ENCODE data around the gene HTR4.
"Not testable (repeated sequence)": the region's sequence is repeated elsewhere in the genome, so short reads cannot be mapped to it uniquely, and the experiment has no call there.

HTR4 gene

DNA sequence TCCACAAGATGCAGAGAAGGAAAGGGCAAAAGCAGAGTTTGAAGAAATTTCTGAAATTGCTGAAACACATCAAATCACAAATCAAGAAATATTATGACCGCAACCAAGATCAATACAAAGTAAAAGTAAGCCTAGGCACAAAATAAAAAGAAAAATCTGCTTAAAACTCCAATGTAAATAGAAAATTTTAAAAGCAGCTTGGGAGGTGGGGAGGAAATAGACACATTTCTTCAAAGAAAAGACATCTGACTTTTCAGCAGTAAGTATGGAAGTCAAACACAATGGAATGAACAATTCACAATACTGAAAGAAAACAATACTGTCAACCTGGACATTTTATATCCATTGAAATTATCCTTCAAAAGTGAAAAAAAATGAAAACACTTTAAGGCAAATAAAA, 55.1 kb downstream of the HTR4 start:
- no peak for DNase-seq

DNA sequence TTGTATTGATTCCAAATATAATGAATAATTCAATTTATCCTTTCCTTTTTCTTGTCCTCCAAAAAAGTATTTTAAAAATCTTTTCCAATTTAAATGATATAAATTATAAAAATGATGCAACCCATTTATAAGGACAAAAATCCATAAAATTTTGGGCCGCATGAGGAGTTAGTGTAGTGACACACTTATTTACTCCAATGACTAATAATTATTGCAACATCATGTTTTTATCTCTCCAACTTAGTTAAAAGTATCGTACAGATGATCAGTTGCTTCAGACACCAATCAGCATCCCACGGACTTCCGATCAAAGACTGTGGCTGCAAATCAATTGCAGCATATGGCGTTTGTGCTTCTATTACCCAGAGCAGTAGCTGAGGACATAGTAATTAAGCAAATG, 58.6 kb downstream of the HTR4 start:
- no peak for DNase-seq

GRCh38 chr5:148586796-148587195, 67.5 kb downstream of the HTR4 start:
- no peak for DNase-seq

DNA sequence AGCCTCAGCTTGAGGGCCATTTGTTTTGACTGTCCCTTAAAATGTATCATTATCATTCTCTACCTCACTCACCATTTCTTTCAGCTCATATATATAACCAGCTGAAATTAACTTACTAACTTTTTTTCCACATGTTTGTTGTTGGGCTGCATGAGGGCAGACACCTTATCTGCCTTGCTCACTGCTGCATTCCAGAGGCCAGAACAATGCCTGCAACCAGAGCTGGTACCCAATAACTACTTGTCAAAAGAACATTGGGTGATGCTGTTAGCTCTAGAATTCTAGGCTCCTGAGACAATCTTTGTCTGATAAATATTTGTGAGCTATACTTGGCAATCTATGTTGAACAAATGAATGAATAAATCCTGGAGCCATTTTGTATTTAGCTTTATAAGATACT, 68.3 kb downstream of the HTR4 start:
- DNase-seq, result no peak

- no peak for DNase-seq
Measured at GRCh38 chr5:148584103-148584502, 70.2 kb downstream of the HTR4 start.

GRCh38 chr5:148583421-148583965, 70.8 kb downstream of the HTR4 start:
- DNase-seq, result no peak

DNA sequence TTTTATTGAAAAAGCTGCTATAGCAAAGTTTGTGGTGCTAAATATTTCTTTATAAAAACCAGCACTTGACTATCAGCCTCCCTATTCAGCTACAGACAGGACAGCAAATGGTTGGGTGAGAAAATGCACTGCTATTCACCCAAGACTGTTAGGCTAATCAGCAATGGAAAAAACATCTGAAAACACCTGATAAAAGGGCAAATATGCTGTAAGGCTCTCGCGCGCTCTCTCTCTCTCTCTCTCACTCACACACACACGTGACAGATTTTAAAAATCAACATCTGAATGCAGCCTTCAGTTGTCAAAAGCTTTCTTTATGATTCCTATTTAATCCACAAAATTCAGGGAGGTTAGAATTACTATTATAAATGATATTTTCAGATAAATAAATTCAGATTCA, 80.2 kb downstream of the HTR4 start:
- no peak for DNase-seq

- no peak for DNase-seq
Measured at GRCh38 chr5:148573374-148573773, 81.0 kb downstream of the HTR4 start.

DNA sequence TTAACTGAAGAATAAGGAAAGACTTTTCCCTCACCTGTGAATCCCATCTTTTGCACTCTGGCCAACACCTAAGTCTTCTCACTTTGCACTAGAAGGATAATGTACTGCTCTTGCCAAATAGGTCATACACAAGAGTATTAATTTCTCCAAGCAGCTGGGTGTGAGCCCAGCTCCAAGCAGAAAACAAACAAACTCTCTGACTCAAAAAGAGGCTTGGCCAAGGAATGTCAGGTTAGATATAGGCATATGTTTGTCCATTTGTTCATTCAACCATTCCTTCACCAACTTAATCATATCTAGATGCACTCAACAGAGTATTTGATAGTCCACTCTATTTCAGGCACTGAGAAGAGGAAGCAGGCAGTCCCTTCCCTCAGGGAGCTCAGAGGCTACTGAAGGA, 84.4 kb downstream of the HTR4 start:
- DNase-seq, result no peak

DNA sequence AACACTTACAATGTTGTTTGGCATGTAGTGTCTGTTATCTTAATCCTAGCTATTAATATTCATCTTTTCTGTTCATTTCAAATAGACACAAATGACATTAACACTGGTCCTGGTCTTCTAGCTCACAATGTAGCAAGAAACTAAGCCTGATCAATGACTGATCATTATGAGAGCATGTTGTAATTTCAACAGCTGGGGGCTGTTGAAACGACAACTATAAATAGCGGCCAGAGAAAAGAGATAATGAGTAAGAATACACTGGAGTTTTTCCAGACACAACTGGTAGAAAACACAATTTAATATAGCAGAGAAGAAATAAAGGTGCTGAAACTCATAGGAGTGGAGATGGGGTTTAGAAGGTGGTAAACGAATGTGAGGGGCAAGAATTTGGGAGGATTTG, 89.2 kb downstream of the HTR4 start:
- DNase-seq, result no peak

GRCh38 chr5:148563021-148563420, 91.3 kb downstream of the HTR4 start:
- no peak for DNase-seq

DNA sequence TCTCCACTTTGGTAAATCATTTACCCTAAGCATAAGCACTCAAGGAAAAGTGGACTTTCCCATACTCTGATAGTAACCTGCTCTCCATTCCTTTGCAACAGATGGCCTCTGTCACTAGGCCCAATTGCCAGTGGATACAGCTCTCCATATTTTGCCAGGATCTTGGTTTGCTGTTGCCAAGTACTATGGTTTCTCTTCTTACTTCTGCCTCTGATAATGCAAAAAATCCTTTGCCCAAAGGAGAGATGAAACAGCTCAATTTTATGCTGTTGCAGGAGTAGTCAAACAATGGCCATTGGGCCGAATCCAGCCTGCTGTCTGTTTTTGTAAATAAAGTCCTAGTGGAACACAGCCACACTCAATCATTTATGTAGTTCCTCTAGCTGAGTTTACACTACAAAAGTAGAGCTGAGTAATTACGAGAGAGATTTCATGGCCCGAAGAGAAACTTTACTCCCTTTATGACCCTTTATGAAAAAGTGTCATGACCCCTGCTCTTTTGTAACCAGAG, 92.5 kb downstream of the HTR4 start:
- DNase-seq, result no peak

GRCh38 chr5:148559461-148559860, 94.9 kb downstream of the HTR4 start:
- peak; percentile 34 for DNase-seq

GRCh38 chr5:148558892-148559291, 95.4 kb downstream of the HTR4 start:
- no peak for DNase-seq

DNA sequence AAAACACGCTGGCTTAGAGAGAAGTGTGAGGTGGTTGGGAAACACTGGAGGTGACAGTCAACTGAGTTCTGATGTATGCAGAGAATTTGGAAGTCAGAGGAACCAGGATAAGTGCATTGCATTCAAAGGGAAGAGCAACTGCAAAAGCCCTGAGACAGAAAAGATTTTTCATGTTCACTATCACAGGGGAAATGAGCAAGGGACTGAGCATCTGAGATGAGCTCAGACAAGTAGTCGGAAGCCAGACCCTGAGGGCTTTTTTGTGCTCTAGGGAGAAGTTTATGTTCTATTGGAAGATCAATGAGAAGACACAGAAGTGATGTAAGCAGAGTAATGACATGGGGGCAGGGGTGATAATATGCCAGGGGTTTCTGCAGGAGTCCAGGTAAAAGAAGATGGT, 97.5 kb downstream of the HTR4 start:
- DNase-seq, result no peak

GRCh38 chr5:148554621-148555020, 99.7 kb downstream of the HTR4 start:
- no peak for DNase-seq

GRCh38 chr5:148543727-148544126, 110.6 kb downstream of the HTR4 start:
- no peak for DNase-seq

GRCh38 chr5:148542812-148543211, 111.5 kb downstream of the HTR4 start:
- no peak for DNase-seq

- no peak for DNase-seq
Measured at GRCh38 chr5:148541054-148541835, 113.1 kb downstream of the HTR4 start.

DNA sequence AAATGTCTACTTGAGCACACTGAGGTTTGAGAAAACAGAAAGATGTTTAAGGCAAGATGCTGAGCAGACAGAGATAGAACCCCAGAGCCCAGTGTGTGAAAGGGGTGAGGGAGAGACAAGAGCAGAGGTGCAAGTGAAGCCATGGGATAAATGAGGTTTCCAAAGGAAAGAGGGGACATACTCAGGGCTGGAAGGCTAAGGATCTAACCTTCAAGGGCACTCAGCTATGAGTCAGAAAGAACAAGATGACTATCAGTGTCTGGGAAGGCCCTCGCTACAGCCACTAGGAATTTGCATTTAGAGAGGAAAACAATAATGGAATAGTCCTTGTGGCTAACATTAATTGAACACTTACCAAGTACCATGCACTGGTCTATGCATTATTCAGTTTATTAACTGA, 113.7 kb downstream of the HTR4 start:
- DNase-seq, result no peak

- DNase-seq, result no peak
Measured at GRCh38 chr5:148539851-148540250, 114.5 kb downstream of the HTR4 start.

DNA sequence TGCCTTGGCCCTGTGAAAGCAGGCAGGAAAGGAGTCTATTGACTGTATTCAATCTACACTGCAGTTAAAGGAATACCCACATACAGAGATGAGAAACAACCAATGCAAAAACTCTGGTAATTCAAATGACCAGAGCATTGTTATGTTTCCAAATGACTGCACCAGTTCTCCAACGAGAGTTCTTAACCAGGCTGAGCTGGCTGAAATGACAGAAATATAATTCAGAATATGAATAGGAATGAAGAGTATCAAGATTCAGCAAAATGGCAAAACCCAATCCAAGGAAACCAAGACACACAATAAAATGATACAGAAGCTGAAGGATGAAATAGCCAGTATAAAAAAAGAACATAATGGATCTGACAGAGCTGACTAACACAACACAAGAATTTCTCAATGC, 119.1 kb downstream of the HTR4 start:
- DNase-seq, result no peak

- DNase-seq, result no peak
Measured at GRCh38 chr5:148532969-148533670, 121.2 kb downstream of the HTR4 start.

DNA sequence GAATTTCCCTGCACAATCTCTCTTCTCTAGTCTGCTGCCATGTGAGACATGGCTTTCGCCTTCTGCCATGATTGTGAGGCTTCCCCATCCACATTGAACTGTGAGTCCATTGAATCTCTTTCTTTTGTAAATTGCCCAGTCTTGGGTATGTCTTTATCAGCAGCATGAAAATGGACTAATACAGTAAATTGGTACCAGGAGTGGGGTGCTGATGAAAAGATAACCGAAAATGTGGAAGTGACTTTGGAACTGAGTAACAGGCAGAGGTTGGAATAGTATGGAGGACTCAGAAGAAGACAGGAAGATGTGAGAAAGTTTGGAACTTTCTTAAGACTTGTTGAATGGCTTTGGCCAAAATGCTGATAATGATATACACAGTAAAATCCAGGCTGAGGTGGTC, 124.9 kb downstream of the HTR4 start:
- not testable (repeated sequence) for DNase-seq
